H9 (cell line): ENCODE data around the gene ABHD8. TPM values are rescaled to one million over a fixed set of nuclear protein-coding genes. Genes with fewer than 3 reads are reported as not detected.
A peak's percentile ranks its signal among the peaks of the same experiment; 100 is the strongest.

Source experiments
- DNase-seq: peaks from one replicate; pipeline ENCODE4 v3.0.0-alpha.2; 2017
- H2AFZ ChIP-seq: one replicate; pipeline ENCODE4 v1.6.1; 2013; ENCODE audit warnings: mild to moderate bottlenecking, low read length, control low read depth, moderate library complexity
- H2AK5ac ChIP-seq: 2 replicates; pipeline ENCODE4 v1.6.1; 2013; ENCODE audit warnings: low read length, control low read depth, mixed read lengths; ENCODE audit not compliant: insufficient read length
- H2BK120ac ChIP-seq: one replicate; pipeline ENCODE4 v1.6.1; 2013; ENCODE audit warnings: low read depth, mild to moderate bottlenecking, low read length, control low read depth, inconsistent platforms; ENCODE audit not compliant: poor library complexity, severe bottlenecking
- H2BK12ac ChIP-seq: 2 replicates; pipeline ENCODE4 v1.6.1; 2013; ENCODE audit warnings: low read length, control low read depth, mixed read lengths, low read depth; ENCODE audit not compliant: insufficient read length
- H2BK15ac ChIP-seq: 2 replicates; pipeline ENCODE4 v1.6.1; 2013; ENCODE audit warnings: low read depth, low read length, control low read depth
- H2BK20ac ChIP-seq: one replicate; pipeline ENCODE4 v1.6.1; 2013; ENCODE audit warnings: low read depth, mild to moderate bottlenecking, low read length, control low read depth, inconsistent platforms; ENCODE audit not compliant: poor library complexity, severe bottlenecking
- H2BK5ac ChIP-seq: 2 replicates; pipeline ENCODE4 v1.6.1; 2013; ENCODE audit warnings: low read length, control low read depth, mixed read lengths; ENCODE audit not compliant: insufficient read length
- H3K14ac ChIP-seq: 2 replicates; pipeline ENCODE4 v1.6.1; 2013; ENCODE audit warnings: low read length, control low read depth; ENCODE audit not compliant: insufficient read depth
- H3K18ac ChIP-seq: 2 replicates; pipeline ENCODE4 v1.6.1; 2013; ENCODE audit warnings: low read depth, mild to moderate bottlenecking, mixed read lengths, low read length, control low read depth; ENCODE audit not compliant: insufficient read length
- H3K23ac ChIP-seq: 2 replicates; pipeline ENCODE4 v1.6.1; 2013; ENCODE audit warnings: low read length, control low read depth, mixed read lengths, low read depth; ENCODE audit not compliant: insufficient read length
- H3K23me2 ChIP-seq: 2 replicates; pipeline ENCODE4 v1.6.1; 2013; ENCODE audit warnings: low read depth, mild to moderate bottlenecking, mixed read lengths, low read length, control low read depth; ENCODE audit not compliant: insufficient read length, poor library complexity, severe bottlenecking
- H3K27ac ChIP-seq: 2 replicates; pipeline ENCODE4 v1.5.1; 2013; ENCODE audit warnings: low read length, control low read depth, mixed read lengths, low read depth; ENCODE audit not compliant: insufficient read length
- H3K27me3 ChIP-seq: 2 replicates; pipeline ENCODE4 v1.6.1; 2013; ENCODE audit warnings: low read length, control low read depth, inconsistent platforms; ENCODE audit not compliant: insufficient read depth
- H3K4ac ChIP-seq: 2 replicates; pipeline ENCODE4 v1.6.1; 2013; ENCODE audit warnings: low read depth, mild to moderate bottlenecking, control low read depth, inconsistent platforms, low read length, moderate library complexity
- H3K4me1 ChIP-seq: 2 replicates; pipeline ENCODE4 v1.6.1; 2013; ENCODE audit warnings: low read length, control low read depth, inconsistent platforms; ENCODE audit not compliant: insufficient read depth
- H3K4me2 ChIP-seq: 2 replicates; pipeline ENCODE4 v1.6.1; 2013; ENCODE audit warnings: low read length, control low read depth, mixed read lengths; ENCODE audit not compliant: insufficient read length, insufficient read depth
- H3K56ac ChIP-seq: 2 replicates; pipeline ENCODE4 v1.6.1; 2013; ENCODE audit warnings: low read depth, mild to moderate bottlenecking, mixed read lengths, low read length, control low read depth; ENCODE audit not compliant: insufficient read length
- H3K79me1 ChIP-seq: 2 replicates; pipeline ENCODE4 v1.6.1; 2013; ENCODE audit warnings: low read depth, mild to moderate bottlenecking, moderate library complexity, low read length, control low read depth, inconsistent platforms; ENCODE audit not compliant: insufficient read depth, poor library complexity, severe bottlenecking
- H3K79me2 ChIP-seq: 2 replicates; pipeline ENCODE4 v1.6.1; 2013; ENCODE audit warnings: low read length, control low read depth, inconsistent platforms; ENCODE audit not compliant: insufficient read depth
- H3K9ac ChIP-seq: 2 replicates; pipeline ENCODE4 v1.6.1; 2013; ENCODE audit warnings: low read length, control low read depth, mixed read lengths; ENCODE audit not compliant: insufficient read length; ENCODE audit errors: extremely low read depth
- H3K9me3 ChIP-seq: one replicate; pipeline ENCODE4 v1.6.1; 2013; ENCODE audit warnings: low read depth, low read length, inconsistent platforms; ENCODE audit not compliant: control insufficient read depth
- H3T11ph ChIP-seq: one replicate; pipeline ENCODE4 v1.6.1; 2013; ENCODE audit warnings: mild to moderate bottlenecking, low read length, control low read depth, inconsistent platforms
- H4K20me1 ChIP-seq: one replicate; pipeline ENCODE4 v1.6.1; 2013; ENCODE audit not compliant: control insufficient read depth, insufficient read length, insufficient read depth
- H4K5ac ChIP-seq: 2 replicates; pipeline ENCODE4 v1.6.1; 2013; ENCODE audit warnings: low read depth, mild to moderate bottlenecking, mixed read lengths, low read length, control low read depth; ENCODE audit not compliant: insufficient read length
- H4K8ac ChIP-seq: replicated peaks from 2 replicates; pipeline ENCODE4 v1.6.1; 2013; ENCODE audit warnings: low read length, control low read depth, mixed read lengths, low read depth; ENCODE audit not compliant: insufficient read length
- H4K91ac ChIP-seq: 2 replicates; pipeline ENCODE4 v1.6.1; 2013; ENCODE audit warnings: low read depth, mild to moderate bottlenecking, moderate library complexity, mixed read lengths, low read length, control low read depth; ENCODE audit not compliant: insufficient read length
- H3K27ac Mint-ChIP-seq, 3 experiments: 2 replicates in 2 of 3; 3 replicates in 1 of 3; pipeline ENCODE4 v1.8.0; 2020 to 2021; ENCODE audit warnings: mixed read lengths in 3 of 3, mild to moderate bottlenecking in 1 of 3, moderate library complexity in 1 of 3
- H3K27me3 Mint-ChIP-seq: 2 replicates; pipeline ENCODE4 v1.8.0; 2021; ENCODE audit warnings: low read depth, mild to moderate bottlenecking, moderate library complexity, mixed read lengths
- H3K36me3 Mint-ChIP-seq, 3 experiments: 2 replicates in 2 of 3; 3 replicates in 1 of 3; pipeline ENCODE4 v1.8.0; 2020 to 2021; ENCODE audit warnings: low read depth in 3 of 3, mixed read lengths in 3 of 3; ENCODE audit not compliant: insufficient read depth in 1 of 3
- H3K4me1 Mint-ChIP-seq, 2 experiments: 2 replicates each; pipeline ENCODE4 v1.8.0; 2020; ENCODE audit warnings: mixed read lengths in 2 of 2
- H3K4me3 Mint-ChIP-seq, 2 experiments: 2 replicates in 1 of 2; 3 replicates in 1 of 2; pipeline ENCODE4 v1.8.0; 2020 to 2021; ENCODE audit warnings: mild to moderate bottlenecking in 2 of 2, mixed read lengths in 2 of 2, moderate library complexity in 1 of 2
- H3K9me3 Mint-ChIP-seq, 2 experiments: 2 replicates in 1 of 2; 3 replicates in 1 of 2; pipeline ENCODE4 v1.8.0; 2020; ENCODE audit warnings: mild to moderate bottlenecking in 2 of 2, mixed read lengths in 2 of 2, moderate library complexity in 1 of 2
- WGBS: extraction: QIAGEN DNeasy Blood & Tissue Kit; methylation state at CpG from one replicate; pipeline ENCODE4 v1.1.7; 2013; ENCODE audit warnings: missing lambda C conversion rate, low lambda C conversion rate, mixed read lengths; ENCODE audit not compliant: insufficient read length; ENCODE audit errors: extremely low coverage; 5-methylcytosine and 5-hydroxymethylcytosine counted together
- total RNA-seq: library from RNA; stranded (reverse); gene quantifications from 2 replicates; pipeline ENCODE4 v1.2.1, GENCODE V29; 2021
- TF ChIP-seq, protein P1 (sequence below): fragments of 200-600 bp; sonication (generic); conservative IDR thresholded peaks from 3 replicates; pipeline ENCODE4 v1.8.0; 2021; ENCODE audit warnings: antibody characterized with exemption, mild to moderate bottlenecking

ABHD8 gene
- total RNA-seq, 1 experiment from 2014 or later = 11.7 TPM

- Histone ChIP-seq H3K56ac (no peak overlapping the region), H4K91ac (no peak overlapping the region), H2BK120ac (no peak overlapping the region), H3K4ac (no peak overlapping the region), H2BK20ac (no peak overlapping the region), H3K9ac (no peak overlapping the region), H3K23me2 (peaks cover 6% of the 10 kb centered on the region), H4K5ac (no peak overlapping the region), H3T11ph (no peak overlapping the region), H2BK12ac (no peak overlapping the region), H3K9me3 (no peaks in the 10 kb centered on the region), H2AFZ (no peak overlapping the region), H2AK5ac (no peak overlapping the region), H3K27me3 (no peaks in the 10 kb centered on the region), H2BK5ac (no peak overlapping the region), H3K27ac (no peak overlapping the region), H4K20me1 (no peaks in the 10 kb centered on the region), H3K23ac (no peak overlapping the region), H3K14ac (no peak overlapping the region), H3K79me2 (peaks cover 7% of the 10 kb centered on the region; the same call in 1 of the 2 replicates), H2BK15ac (no peak overlapping the region), H3K79me1 (peaks cover 6% of the 10 kb centered on the region), H3K4me2 (no peak overlapping the region), H4K8ac (no peak overlapping the region), H3K18ac (no peak overlapping the region), H3K4me1 (no peaks in the 10 kb centered on the region)
- no peak for DNase-seq
- WGBS = no CpG with 5 or more reads among the region's 11 CpGs
- Mint-ChIP-seq H3K4me3 (peak overlapping the region; percentile 51 to 52; a peak in 4 of 5 replicates), H3K4me1 (peaks cover 16 to 18% of the 10 kb centered on the region in 2 experiments), H3K27me3 (no peaks in the 10 kb centered on the region), H3K27ac (peak overlapping the region in 2 of 3 experiments; percentile 33 to 87; a peak in 5 of 7 replicates), H3K9me3 (no peaks in the 10 kb centered on the region), H3K36me3 (peaks cover 14 to 35% (median 31%) of the 10 kb centered on the region in 3 experiments; a peak in 6 of 7 replicates)
- TF ChIP-seq, protein P1, sequence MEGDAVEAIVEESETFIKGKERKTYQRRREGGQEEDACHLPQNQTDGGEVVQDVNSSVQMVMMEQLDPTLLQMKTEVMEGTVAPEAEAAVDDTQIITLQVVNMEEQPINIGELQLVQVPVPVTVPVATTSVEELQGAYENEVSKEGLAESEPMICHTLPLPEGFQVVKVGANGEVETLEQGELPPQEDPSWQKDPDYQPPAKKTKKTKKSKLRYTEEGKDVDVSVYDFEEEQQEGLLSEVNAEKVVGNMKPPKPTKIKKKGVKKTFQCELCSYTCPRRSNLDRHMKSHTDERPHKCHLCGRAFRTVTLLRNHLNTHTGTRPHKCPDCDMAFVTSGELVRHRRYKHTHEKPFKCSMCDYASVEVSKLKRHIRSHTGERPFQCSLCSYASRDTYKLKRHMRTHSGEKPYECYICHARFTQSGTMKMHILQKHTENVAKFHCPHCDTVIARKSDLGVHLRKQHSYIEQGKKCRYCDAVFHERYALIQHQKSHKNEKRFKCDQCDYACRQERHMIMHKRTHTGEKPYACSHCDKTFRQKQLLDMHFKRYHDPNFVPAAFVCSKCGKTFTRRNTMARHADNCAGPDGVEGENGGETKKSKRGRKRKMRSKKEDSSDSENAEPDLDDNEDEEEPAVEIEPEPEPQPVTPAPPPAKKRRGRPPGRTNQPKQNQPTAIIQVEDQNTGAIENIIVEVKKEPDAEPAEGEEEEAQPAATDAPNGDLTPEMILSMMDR = no peak
Measured at GRCh38 chr19:17311455-17312188, 8.4 kb upstream of the ABHD8 start.
